ENCODE data around the gene CFAP299. TPM values are rescaled to one million over a fixed set of nuclear protein-coding genes. Genes with fewer than 3 reads are reported as not detected.

The CFAP299 gene
- total RNA-seq, 2 experiments from 2014 or later, result 0.63 to 3.7 TPM

- intact Hi-C loops (cut with micrococcal nuclease; ENCODE audit: unreplicated experiment), result no loop called here
- Histone ChIP-seq H3K9me3 (ENCODE audit: low read length) (peaks cover 5% of the 10 kb centered on the region; the same call in 1 of the 2 replicates), H3K4me1 (ENCODE audit: insufficient read depth, low read length, poor library complexity, severe bottlenecking) (peaks cover 26% of the 10 kb centered on the region), H3K36me3 (ENCODE audit: insufficient read depth, low read length) (peaks cover 3% of the 10 kb centered on the region; the same call in 1 of the 2 replicates), H3K79me2 (ENCODE audit: insufficient read depth, low read depth, low read length) (no peaks in the 10 kb centered on the region), H4K20me1 (ENCODE audit: insufficient read depth, low read length) (no peaks in the 10 kb centered on the region), H3K27ac (ENCODE audit: low read depth, low read length, poor library complexity, severe bottlenecking) (no peak overlapping the region), H3K4me2 (ENCODE audit: low read length) (no peak overlapping the region), H3K4me3 (ENCODE audit: low read depth, low read length, poor library complexity, severe bottlenecking) (no peak overlapping the region), H2AFZ (ENCODE audit: low read length) (peak overlapping the region; percentile 88; the same call in 1 of the 2 replicates), H3K9me2 (ENCODE audit: insufficient read depth, low read length) (no peaks in the 10 kb centered on the region)
- TF ChIP-seq, protein P1, sequence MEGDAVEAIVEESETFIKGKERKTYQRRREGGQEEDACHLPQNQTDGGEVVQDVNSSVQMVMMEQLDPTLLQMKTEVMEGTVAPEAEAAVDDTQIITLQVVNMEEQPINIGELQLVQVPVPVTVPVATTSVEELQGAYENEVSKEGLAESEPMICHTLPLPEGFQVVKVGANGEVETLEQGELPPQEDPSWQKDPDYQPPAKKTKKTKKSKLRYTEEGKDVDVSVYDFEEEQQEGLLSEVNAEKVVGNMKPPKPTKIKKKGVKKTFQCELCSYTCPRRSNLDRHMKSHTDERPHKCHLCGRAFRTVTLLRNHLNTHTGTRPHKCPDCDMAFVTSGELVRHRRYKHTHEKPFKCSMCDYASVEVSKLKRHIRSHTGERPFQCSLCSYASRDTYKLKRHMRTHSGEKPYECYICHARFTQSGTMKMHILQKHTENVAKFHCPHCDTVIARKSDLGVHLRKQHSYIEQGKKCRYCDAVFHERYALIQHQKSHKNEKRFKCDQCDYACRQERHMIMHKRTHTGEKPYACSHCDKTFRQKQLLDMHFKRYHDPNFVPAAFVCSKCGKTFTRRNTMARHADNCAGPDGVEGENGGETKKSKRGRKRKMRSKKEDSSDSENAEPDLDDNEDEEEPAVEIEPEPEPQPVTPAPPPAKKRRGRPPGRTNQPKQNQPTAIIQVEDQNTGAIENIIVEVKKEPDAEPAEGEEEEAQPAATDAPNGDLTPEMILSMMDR (conservative IDR thresholded peaks at IDR 0.05; ENCODE audit: low read length), result no peak
- TF ChIP-seq EZH2phosphoT487 (IDR thresholded peaks at IDR 0.05; ENCODE audit: borderline replicate concordance, low read depth, low read length), result no peak
- DNase-seq (ENCODE audit: low spot score), result no peak
- CTCF ChIA-PET (ENCODE audit: unreplicated experiment), result interaction anchor here (0.5 kb wide), 1 partner anchor 527 kb away, joined by 3 read pairs; no protein-coding TSS in a partner anchor
- POLR2A ChIA-PET, result interaction anchor here (0.6 to 3.0 kb wide), 12 partner anchors 9 to 532 kb away, joined by 3 to 10 read pairs (median 3); no protein-coding TSS in a partner anchor
- no TSS peak for BruUV-seq (replicated peaks)
Measured at GRCh38 chr4:80538276-80538926, 202.9 kb downstream of the CFAP299 start.

DNA sequence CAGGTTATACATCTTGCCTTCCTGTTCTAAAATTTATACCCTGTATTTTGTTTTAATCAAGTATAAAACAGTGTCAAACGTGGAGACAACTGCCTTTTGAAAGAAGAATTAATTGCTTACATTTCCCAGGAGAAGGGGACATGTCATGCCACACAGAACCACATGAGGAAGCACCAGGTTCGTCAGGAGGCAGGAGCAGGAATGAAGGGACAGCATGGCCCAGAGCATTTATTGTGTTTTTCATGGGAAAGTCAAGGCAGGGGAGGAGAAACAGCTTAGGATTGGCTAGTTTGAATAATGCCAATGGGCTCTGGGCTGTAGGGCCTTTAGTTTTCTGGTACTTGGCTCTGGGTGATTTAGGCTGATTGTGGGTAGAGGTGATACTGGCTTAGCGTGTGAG, 203.7 kb downstream of the CFAP299 start:
- no TSS peak for BruUV-seq (replicated peaks)
- TF ChIP-seq EZH2phosphoT487 (IDR thresholded peaks at IDR 0.05; ENCODE audit: borderline replicate concordance, low read depth, low read length), result no peak
- TF ChIP-seq, protein P1 (conservative IDR thresholded peaks at IDR 0.05; ENCODE audit: low read length), result no peak

DNA sequence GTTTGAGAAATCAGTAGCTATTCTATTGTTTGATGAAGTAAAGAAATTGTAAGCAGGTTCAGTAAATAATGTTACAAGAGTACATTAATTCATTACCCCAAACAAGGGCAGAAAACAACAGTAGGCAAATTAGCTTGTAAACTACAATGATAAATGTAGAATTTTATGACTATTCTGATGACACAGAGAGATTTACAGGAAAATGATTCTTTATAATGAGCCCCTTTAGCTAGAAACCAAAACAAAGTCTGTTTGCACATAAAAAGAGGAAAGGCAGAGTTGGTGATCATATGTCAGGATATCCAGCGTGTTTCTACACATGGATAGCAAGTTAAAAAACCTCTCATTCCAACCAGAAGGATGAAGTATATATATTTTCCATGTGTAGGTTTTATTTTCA, 204.8 kb downstream of the CFAP299 start:
- Histone ChIP-seq H3K79me2 (ENCODE audit: insufficient read depth, low read depth, low read length) (no peaks in the 10 kb centered on the region), H2AFZ (ENCODE audit: low read length) (peak overlapping the region; percentile 88; the same call in 1 of the 2 replicates), H3K4me1 (ENCODE audit: insufficient read depth, low read length, poor library complexity, severe bottlenecking) (peaks cover 20% of the 10 kb centered on the region), H3K9me2 (ENCODE audit: insufficient read depth, low read length) (no peaks in the 10 kb centered on the region), H3K9me3 (ENCODE audit: low read length) (peaks cover 5% of the 10 kb centered on the region; the same call in 1 of the 2 replicates), H3K4me2 (ENCODE audit: low read length) (peak overlapping the region; percentile 48), H3K36me3 (ENCODE audit: insufficient read depth, low read length) (peaks cover 3% of the 10 kb centered on the region; the same call in 1 of the 2 replicates), H3K4me3 (ENCODE audit: low read depth, low read length, poor library complexity, severe bottlenecking) (no peak overlapping the region), H4K20me1 (ENCODE audit: insufficient read depth, low read length) (no peaks in the 10 kb centered on the region), H3K27ac (ENCODE audit: low read depth, low read length, poor library complexity, severe bottlenecking) (no peak overlapping the region)
- CTCF ChIA-PET (ENCODE audit: unreplicated experiment), result no interaction called here
- POLR2A ChIA-PET, result interaction anchor here (0.6 to 3.0 kb wide), 7 partner anchors 11 to 251 kb away, joined by 3 to 10 read pairs (median 3); no protein-coding TSS in a partner anchor
- no TSS peak for BruUV-seq (replicated peaks)
- TF ChIP-seq, protein P1 (conservative IDR thresholded peaks at IDR 0.05; ENCODE audit: low read length), result no peak
- TF ChIP-seq EZH2phosphoT487 (IDR thresholded peaks at IDR 0.05; ENCODE audit: borderline replicate concordance, low read depth, low read length), result no peak
- intact Hi-C loops (cut with micrococcal nuclease; ENCODE audit: unreplicated experiment), result no loop called here
- DNase-seq (ENCODE audit: low spot score), result peak; percentile 15

More for the DNA sequence above, 203.7 kb downstream of the CFAP299 start:
- H3K4me2 ChIP-seq (ENCODE audit: low read length), result no peak overlapping the region
- no peak overlapping the region for H3K4me3 ChIP-seq (ENCODE audit: low read depth, low read length, poor library complexity, severe bottlenecking)
- CTCF ChIA-PET (ENCODE audit: unreplicated experiment), result no interaction called here
- DNase-seq (ENCODE audit: low spot score), result no peak
- no peaks in the 10 kb centered on the region for H3K9me2 ChIP-seq (ENCODE audit: insufficient read depth, low read length)
- no peaks in the 10 kb centered on the region for H4K20me1 ChIP-seq (ENCODE audit: insufficient read depth, low read length)
- H3K4me1 ChIP-seq (ENCODE audit: insufficient read depth, low read length, poor library complexity, severe bottlenecking), result peaks cover 20% of the 10 kb centered on the region
- POLR2A ChIA-PET, result interaction anchor here (0.6 to 3.0 kb wide), 7 partner anchors 10 to 482 kb away, joined by 3 to 10 read pairs (median 3); no protein-coding TSS in a partner anchor
- peaks cover 3% of the 10 kb centered on the region; the same call in 1 of the 2 replicates for H3K36me3 ChIP-seq (ENCODE audit: insufficient read depth, low read length)
- intact Hi-C loops (cut with micrococcal nuclease; ENCODE audit: unreplicated experiment), result no loop called here
- peaks cover 5% of the 10 kb centered on the region; the same call in 1 of the 2 replicates for H3K9me3 ChIP-seq (ENCODE audit: low read length)
- no peak overlapping the region for H3K27ac ChIP-seq (ENCODE audit: low read depth, low read length, poor library complexity, severe bottlenecking)
- peak overlapping the region; percentile 88; the same call in 1 of the 2 replicates for H2AFZ ChIP-seq (ENCODE audit: low read length)
- H3K79me2 ChIP-seq (ENCODE audit: insufficient read depth, low read depth, low read length), result no peaks in the 10 kb centered on the region
